NCI-H524 treated with DMSO at 0.1 percent for 48 hours (cell line): ENCODE data around the gene ARHGEF1.
"Not testable (repeated sequence)": the region's sequence is repeated elsewhere in the genome, so short reads cannot be mapped to it uniquely, and the experiment has no call there.

Experiments used
- DNase-seq: peaks from one replicate; lab custom pipeline; 2025; lab: John Stamatoyannopoulos, UW

The ARHGEF1 gene

DNA sequence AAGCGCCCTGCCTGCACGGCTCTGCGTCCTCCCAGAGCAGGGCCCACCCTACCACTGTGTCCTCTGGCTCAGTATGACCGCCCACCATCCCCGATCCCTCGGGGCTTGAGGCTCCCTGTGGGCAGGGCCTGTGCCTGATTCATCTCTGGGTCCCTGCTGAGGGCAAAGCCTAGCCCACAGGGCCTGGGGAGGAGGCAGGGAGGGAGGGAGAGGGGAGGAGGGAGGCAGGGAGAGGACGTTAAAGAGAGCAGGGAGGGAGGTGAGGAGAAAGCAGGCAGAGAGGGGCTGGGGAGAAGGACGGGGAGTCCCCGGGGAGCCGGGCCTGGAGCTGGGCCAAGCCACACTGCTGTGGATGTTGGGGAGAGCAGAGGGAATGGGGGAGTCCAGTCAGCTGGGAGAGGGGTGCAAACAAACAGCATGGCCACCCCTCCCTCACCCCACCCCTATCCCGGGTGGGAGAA lies 49.3 kb downstream of the ARHGEF1 start:
- no peak for DNase-seq

DNA sequence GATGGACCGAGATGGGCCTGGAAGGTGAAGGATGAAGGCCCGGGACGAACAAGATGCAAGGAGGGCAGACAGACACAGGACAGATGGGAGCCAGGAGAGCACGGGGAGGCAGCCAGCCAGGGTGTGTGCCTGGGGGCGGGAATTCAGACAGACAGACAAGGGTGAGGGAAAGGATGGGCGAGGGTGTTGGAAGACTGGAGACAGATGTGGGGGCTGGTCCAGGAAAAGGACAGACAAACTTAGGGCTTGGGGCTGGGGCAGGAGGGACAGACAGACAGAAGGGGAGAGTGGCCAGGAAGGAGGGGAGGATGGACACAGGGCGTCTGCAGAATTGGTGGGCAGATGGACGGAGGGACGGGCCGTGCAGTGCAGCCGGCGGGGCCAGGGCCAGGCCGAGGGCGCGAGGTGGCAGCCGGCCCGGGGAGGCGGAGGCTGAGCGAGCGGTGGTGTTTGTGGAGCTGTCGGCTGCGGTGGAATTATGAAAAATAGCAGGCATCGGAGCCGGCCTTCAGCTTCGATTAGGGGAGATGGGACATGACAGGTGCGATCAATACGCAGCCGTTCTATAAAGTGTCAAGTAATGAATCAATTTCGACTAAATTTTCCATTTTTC lies 49.8 kb downstream of the ARHGEF1 start:
- DNase-seq, result no peak

DNA sequence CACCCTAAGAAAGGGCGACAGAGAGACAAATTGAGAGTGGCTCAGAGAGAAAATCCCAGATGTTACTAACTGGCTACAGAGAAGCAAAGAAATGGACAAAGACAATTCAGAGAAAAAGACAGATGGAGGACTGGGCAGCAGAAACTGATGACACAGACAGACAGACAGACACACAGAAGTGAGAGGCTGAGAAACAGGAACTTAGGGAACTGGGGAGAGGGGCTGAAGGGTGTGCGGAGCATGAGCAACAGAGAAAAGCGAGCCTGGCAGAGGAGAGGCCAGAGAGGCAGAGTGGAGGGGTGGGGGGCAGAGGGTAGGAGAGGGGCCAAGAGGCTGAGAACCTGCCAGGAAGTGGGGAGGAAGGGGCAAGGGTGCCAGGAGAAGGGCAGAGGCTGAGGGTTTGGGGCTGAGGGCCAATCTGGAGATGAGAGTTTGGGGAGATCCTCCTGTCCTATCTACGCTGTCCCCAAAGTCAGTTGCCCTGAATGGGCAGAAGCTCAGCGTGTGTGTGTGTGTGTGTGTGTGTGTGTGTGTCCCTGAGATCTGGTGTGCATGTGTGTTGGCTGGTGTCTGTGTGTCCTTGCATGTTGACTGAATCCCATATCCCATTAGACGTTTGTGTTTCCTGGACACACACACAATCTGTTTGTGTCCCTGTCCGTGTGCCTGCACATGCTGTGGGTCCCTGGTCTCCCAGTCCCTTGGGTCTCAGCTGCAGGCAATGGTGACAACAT lies 50.9 kb downstream of the ARHGEF1 start:
- DNase-seq, result no peak

DNA sequence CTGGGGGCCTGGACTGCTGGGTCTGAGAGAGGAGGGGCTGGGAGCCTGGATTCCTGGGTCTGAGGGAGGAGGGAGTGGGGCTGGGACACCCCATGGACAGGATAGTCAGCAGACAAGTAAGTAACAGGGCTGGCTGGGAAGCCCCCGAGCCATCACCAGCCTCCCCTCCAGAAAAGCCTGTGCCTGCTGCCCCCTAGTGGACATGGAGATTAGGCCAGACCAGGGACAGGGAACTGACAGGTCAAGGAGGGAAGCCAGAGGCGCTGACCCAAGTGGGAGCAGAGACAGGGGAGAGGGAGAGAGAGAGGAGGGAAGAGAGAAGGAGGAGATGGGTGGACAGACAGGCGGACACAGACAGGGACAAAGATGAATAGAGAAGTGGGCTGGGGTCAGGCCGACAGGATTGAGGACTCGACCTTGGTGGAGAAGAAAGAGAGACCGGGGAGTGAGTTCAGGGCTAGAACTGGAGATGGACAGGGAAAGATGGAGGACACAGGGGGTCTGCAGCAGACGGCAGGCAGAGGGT lies 51.9 kb downstream of the ARHGEF1 start:
- DNase-seq, result no peak

DNA sequence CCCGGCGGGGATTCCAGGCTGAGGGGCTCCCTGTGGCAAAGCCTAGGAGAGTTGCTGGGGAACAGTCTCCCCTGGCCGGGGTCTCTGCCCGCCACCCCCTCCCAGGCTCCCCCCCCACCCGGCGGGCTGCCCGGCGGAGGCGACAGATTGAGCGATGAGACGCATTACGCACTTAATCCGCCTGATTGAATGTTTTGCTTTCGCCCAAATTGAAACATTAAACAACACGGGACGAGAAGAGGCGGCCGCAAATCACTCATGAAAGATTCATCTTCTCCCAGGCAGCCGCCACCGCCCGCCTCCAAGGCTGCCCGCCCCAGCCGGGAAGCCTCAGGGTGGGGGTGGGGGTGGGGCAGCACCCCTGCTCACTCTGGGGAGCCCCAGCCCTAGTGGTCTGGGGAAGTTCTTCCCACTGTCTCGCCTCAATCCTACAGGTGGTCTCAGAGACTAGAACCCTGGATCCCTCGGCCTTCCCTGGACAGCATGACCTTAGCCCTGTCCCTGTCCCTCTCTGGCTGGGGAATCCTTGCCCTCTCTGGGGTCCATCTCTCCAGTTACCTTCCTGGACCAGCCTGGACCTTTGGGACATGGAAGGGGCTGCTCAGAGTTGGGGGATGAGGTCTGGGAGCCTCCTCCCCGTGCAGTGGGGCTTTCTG lies 52.9 kb downstream of the ARHGEF1 start:
- DNase-seq, result no peak

DNA sequence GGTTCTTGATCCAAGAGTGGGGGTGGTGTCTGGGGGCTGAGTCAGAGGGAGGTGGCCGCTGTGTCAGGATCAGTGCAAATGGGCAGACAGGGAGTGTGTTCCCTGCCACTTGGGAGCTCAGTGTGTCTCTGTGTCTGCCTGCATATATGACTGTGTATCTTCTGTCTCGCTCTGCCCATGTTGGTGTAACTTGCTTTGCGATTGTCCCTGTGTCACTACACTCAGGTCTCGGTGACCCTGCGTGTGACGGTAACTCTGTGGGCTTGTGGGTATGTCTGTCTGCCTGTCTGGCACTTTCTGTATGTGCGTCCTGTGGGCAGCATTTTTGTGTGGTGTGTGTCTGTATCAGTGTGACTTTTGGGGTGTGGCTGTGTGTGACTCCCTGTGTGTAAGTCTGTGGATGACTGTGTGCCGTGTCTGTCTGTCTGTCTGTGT lies 53.4 kb downstream of the ARHGEF1 start:
- DNase-seq, result no peak

DNA sequence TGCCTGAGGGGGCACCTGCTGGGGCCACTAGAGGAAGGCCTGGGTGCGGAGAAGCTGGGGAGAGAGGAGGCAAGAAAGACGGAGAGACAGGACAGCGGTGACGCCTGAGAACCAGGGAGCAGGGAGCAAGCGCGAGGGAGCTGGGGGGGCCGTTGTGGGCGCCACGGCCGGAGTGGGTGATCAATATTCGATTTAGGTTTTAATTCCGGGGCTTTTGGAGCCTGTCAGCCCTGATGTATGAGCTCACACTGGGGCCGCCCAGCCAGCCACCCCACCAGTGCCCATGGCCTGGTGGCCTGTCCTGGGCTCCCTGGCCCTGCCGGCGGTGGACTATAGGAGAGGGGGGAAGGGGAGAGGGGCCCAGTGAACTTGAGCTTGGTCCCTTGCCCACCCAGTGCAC lies 54.0 kb downstream of the ARHGEF1 start:
- DNase-seq, result no peak

DNA sequence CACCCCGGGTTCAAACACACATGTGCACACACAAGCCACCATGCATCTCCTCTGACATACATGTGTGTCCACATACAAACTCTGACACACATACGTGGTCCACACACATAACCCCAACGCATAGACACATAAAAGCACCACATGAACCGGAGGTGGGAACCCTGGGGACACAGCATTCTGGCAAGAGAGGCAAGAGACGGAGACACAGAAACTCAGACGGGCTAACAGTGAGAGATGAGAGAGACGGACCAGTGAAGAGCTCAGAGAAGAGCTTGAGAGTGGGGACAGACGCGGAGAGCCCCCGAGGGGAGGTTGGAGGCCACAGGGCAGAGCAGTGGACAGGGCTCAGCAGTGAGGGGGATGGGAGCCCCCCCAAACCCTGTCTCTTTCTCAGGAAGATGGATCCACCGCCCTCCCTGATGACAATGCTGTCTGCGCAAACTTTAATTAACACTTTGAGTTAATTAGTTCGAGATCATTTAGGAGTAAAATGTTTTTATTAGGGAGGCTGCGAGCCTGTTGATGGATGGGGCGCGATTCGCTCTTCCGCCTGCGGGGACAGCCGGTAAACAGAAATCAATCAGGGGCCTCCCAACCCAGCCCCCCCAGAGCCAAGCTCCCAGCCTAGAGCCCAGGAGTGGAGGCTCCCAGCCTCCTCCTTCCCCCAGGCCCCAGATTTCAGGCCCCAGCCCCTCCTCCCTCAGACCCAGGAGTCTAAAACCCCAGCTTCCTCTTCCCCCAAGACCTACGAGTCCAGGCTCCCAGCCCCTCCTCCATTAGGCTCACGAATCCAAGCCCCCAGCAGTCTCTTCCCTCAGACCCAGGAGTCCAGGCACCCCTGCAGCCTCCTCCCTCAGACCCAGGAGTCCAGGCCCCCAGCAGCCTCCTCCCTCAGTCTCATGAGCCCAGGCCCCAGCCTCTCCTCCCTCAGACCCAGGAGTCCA lies 54.8 kb downstream of the ARHGEF1 start:
- no peak for DNase-seq

DNA sequence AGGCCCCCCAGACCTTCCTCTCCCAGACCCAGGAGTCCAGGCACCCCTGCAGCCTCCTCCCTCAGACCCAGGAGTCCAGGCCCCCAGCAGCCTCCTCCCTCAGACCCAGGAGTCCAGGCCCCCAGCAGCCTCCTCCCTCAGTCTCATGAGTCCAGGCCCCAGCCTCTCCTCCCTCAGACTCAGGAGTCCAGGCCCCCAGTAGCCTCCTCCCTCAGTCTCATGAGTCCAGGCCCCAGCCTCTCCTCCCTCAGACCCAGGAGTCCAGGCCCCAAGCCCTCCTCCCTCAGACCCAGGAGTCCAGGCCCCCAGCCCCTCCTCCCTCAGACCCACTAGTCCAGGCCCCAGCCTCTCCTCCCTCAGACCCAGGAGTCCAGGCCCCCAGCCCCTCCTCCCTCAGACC lies 56.2 kb downstream of the ARHGEF1 start:
- not testable (repeated sequence) for DNase-seq

DNA sequence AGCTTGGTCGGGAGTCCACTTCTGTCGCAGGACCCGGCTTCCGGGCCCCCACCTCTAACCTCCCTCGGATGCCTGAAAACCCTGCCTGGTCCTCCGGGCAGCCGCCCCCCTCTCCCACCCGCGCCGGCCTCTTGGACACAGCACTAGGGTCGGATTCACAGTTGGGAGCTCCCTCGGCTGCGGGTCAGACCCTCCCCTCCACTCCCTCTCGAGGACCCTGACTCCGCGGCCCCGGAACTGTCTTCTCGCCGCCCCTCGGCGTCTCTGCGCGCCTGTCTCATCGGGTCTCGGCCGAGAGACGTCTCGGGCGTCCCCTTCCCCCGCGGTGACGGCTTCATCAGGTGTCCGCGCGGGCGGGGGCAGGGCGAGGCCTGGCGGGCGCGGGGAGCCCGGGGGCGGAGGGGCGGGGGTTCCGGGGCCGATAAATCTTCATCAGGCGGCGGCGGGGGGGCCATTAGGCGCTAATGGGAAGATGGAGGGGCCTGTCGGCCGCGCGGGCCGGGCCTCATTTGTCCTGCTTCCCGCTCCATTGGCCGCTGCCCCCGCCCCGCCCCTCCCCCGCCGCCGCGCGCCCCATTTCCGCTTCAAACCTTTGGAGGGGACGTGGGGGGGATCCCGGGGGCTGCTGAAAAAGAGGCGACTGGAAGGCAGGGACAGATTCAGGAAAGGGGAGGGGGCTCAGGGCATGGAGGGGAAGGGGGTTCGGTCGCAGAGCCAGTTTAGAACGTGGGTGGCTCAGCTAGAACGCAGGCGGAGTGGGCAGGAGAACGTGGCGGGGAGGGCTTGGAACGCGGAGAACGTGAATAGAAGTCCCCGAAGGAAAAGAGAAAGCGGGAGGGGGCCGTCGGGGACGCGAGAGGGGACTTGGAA lies 57.1 kb downstream of the ARHGEF1 start:
- no peak for DNase-seq

DNA sequence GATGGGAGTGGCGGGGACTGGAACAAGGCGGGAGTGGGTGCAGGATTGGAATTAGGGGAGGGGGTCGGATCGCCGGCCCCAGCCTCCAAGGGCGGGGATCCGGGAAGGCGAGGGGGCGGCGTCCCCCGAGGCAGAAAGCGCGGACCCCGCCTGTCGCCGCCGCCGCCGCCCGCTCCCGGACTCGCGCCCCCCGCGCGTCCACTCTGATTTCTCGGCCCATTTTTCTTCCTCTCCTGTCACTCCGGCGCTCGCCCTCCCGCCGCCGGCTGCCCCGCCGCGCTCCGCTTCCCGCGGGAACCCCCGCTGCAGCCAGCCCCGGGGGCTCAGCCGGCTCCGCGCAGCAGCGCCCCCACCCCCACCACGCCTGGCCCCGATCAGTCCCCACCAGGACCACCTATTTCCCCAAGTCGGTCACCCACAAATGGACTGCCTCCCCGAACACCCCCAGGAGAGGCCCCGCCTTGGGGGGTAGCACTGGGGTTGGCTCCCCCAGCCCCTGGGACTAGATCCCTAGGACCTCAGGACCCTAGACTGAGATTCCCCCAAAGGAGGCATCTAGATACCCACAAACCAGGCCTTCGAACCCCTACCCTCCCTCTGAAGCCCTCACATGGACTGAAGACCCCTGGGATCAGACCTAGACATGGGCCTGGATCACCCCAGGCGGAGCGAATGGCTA lies 57.9 kb downstream of the ARHGEF1 start:
- no peak for DNase-seq

DNA sequence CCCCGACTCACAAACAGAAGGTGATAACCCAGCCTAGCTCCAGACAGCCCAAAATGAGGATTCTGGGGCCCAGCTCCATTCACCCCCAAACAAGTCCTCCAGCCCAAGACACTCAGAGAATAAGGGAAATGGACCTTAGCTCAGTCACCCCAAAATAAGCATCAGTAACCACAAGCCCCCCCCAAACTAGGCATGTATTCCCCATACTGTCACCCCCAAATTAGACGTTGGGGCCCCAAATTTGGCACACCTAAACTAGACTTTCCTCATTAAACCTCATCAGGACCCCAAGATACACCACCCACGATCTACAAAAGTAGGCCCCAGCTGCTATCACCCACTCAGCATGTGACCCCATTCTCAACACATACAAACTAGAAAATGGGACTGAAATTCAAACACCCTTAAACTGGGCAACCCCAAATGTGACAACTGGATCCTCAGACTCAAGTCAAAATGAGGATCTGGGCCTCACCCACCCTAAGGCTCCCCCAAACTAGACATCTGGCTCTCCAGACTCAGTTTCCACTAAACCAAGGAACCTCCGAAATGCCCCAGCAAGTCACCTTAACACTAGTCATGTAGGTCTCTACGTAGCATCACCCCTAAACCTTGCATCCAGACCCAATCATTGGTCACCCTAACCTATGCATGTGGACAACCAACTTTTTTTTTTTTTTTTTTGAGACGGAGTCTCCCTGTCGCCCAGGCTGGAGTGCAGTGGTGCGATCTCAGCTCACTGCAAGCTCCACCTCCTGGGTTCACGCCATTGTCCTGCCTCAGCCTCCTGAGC lies 58.6 kb downstream of the ARHGEF1 start:
- DNase-seq, result no peak

DNA sequence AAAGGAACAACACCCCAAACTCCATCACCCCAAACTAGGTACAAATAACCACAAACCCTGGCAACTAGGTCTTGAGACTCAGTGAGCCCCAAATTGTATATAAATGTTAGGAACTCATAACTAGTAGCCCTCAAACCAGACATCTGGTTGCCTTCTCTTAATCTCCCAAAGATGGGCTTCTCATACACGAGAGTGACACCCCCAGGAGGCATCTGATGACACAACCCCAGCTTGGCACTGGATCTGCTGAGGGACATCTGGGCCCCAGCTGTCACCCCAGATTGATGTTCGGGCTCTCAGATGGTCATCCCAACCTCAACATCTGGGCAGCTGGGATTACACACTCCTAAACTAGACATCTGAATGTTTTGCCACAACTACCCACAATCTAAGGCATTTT lies 61.4 kb downstream of the ARHGEF1 start:
- no peak for DNase-seq

DNA sequence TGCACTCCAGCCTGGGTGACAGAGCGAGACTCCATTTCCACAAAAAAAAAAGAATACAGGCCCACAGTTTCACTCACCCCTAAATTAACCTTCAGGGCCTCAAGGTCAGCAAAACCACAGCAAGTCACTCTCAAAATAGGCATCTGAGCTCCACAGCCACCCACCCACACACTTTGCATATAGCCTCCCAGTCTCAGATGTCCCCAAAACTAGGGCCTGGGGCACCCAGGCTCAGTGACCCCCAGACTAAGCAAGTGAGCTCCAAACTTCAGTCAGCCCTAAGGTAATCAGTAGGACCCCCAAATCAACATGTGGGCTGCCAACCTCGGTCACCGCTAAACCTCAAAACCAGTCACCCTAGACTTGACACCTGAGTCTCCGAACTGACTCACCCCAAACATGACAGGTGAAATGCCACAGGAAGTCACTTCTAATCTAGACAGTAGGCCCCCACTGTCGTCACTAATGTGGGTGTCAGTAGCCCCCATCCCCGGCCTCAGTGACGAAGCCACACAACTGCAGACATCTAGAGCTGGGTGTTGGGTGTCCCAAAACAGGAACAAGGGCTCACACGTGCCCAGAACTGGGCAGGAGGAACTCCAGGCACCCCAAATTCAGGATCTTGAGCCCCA lies 62.3 kb downstream of the ARHGEF1 start:
- DNase-seq, result no peak

DNA sequence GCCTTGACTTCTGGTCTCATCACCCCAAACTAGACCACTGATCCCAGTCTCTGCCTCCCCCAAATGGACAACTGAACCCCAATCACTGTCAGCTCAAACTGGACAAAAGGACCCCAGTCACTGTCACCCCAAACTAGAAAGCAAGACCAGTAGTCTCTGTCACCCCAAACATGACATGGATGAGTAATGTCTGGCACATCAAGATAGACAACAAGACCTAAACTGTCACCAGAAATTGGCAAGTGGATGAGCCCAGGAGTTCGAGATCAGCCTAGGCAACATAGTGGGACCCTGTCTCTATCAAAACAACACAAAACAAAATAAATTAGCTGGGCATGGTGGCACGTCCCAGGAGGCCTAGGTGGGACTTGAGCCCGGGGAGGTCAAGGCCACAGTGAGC lies 64.1 kb downstream of the ARHGEF1 start:
- no peak for DNase-seq

DNA sequence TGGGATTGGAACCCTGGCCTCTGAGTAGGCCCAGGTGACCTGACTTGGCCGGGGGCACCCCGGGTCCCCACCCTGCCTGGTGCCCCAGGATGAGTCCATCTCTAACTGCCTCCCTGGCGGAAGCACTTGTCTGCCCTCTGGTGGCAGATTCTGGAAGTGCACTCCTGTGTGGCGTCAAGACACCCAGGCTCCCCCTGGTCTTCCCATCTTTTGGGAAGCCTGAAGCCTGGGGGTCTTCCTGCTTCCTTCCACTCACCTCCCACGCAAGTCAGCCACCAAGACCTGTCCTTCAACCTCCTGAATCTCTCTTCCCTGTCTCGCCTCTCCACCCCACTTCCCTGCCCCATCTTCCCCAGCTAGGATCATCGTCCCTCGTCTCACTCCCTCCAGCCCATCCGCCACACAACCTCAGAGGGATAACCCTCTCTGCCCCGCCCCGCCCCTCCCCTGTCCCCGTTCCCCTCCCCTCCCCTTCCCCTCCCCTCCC lies 68.7 kb downstream of the ARHGEF1 start:
- no peak for DNase-seq

DNA sequence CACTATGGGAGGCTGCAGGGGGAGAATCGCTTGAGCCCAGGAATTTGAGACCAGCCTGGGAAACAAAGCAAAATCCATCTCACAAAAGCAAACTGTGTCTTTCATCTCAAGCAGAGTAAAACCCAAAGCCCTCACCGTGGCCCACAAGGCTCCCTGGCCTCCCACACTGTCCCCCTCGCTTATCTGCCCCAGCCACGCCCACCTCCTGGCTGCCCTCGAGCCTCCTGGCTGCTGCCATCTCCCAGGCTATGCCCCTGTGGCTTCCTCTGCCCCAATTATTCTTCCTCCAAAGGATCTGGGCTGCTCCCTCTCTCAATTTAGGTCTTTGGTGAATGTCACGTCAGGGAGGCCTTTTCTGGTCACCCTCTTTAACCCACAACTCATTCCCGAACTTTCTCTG lies 72.5 kb downstream of the ARHGEF1 start:
- no peak for DNase-seq

DNA sequence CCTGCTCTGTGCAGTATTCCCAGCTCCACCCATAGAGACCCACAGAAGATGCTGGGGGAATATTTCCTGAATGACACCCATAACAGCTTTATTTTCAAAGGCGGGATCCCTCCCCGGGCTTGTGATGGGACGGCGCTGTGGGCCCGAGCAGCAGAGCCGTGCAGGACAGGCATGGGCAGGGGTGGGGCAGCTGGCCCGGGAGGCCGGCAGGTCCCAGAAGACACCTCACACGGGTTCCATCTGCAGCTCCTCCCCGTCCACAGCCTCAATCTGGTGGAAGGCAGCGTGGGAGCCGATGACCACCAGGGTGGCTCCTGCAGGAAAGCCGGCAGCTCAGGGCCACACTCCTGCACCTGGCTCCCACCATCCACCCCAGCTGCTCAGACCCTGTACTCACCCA lies 73.6 kb downstream of the ARHGEF1 start:
- DNase-seq, result no peak
